KBM-7 (cell line): ENCODE measurements around the gene RBPJL.
A peak's percentile ranks its signal among the peaks of the same experiment; 100 is the strongest.

Source experiments
- DNase-seq: peaks from one replicate; pipeline ENCODE4 v3.0.0-alpha.2; 2015
- in situ Hi-C: fragments of 300-500 bp; cut with MboI; formaldehyde crosslinking; loops from 2 replicates; pipeline ENCODE4 v1.14.3; 2020; ENCODE audit warnings: low sequenced_read_pairs, low pct_unique_long_range_greater_than_20kb, mixed read lengths

Gene RBPJL

GRCh38 chr20:45306431-45306982 is at the start of gene RBPJL:
Gene RBPJL, plus strand, starts transcription at chr20:45306840. Its CDS starts 83 bp downstream, at chr20:45306923.
- in situ Hi-C loops, result loop anchor here (25.0 kb wide), 1 partner anchor 456 kb away; no protein-coding TSS in a partner anchor
- peak; percentile 36 for DNase-seq

DNA sequence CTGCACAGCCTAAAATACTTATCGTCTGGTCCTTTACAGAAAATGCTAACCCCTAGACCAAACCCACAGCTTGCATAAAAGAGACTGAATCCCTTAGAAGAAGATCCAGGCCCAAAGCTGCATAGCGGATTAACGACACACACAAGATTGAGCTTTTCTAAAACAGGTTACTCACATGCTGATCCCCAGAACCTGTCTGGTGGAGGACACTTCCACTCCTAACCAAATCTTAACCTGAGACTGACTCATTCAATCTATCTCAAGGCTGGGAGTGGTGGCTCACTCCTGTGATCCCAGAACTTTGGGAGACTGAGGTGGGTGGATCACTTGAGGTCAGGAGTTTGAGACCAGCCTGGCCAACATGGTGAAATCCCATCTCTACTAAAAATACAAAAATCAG is 49.5 kb upstream of the RBPJL start:
- no peak for DNase-seq
- in situ Hi-C loops, result no loop called here

GRCh38 chr20:45257711-45258110 is 48.9 kb upstream of the RBPJL start:
- in situ Hi-C loops, result no loop called here
- no peak for DNase-seq

DNA sequence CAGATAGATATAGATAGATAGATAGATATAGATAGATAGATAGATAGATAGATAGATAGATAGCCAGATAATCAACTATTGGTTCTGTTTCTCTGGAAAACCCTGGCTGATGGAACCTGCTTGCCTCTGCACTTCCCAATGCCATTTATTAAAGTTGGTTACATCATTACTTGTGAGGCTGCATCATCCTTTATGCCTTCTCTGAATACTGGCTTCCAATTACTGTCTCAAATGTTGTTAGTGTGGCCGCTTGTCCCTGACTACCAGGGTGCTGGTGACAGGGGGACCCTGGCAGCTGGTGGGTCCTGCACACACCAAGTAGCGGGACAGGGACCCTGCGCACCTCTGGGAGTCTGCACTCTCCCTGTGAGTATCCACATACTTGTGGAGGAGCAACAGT is 48.4 kb upstream of the RBPJL start:
- DNase-seq, result no peak
- in situ Hi-C loops, result no loop called here

DNA sequence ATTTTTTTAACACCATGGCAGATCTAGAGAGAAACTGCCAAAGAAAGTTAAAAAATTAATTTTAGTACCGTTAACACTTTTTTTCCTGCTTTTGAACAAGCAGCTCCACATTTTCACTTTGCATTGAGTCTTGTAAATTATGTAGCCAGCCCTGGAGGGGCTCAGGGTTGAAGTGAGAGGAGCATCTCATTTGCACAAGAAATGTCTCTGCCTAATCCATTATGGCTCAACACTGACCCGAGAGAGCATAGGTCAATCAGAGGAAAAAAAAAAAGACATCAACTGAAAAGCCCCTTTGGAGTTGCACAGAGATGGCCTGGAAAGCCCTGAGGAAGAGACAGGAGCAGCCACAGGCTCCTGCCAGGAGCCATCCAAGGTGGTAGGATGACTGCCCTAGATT is 48.0 kb upstream of the RBPJL start:
- DNase-seq, result no peak
- in situ Hi-C loops, result no loop called here

DNA sequence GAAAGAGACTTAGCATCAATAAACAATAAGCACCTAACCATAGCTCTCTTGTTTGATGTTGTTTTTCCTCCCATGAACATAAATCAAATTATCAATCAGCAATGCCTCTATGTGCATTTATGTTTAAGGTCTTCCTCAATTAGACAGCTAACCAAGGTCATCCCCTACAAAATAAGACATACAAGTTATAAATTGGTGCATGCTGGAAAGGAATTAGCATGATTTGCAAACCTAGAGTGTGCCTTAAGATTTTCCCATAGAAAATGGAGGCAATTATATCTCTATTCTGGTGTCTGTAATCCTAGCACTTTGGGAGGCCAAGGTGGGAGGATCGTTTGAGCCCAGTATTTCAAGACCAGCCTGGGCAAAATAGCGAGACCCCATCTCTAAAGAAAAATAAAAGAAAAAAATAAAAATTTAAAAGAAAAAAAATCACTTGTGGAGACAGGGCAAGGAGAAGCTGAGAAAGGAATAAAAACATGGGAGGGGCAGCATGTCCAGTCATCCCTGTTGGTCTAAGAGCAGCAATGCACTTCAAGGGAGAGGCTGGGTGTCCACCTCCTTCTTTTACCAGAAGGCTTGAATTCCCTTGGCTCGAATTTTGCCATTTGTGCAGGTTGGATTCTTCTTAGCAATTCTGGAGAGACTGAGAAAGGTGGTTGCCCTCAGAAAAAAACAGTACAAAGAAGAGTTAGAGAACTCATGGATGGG is 42.9 kb upstream of the RBPJL start:
- in situ Hi-C loops, result no loop called here
- no peak for DNase-seq

DNA sequence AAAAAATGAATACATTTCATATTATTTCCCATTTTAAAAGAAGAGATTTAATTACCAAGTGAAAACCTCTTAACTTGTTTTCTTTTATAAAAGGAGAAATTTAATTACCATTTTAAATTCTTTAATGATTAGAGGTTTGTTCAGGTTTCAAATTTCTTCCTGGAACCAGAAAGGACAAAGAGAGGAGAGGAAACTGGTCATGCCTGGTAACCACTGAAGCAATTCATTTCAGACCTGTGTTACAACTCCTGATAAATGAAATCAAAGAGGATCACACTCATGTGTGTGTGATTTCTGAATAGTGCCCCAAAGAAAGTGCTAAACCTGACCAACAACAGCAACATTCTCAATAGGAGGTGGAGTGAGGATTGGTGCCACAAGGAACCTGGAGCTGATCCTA is 39.7 kb upstream of the RBPJL start:
- in situ Hi-C loops, result no loop called here
- no peak for DNase-seq

GRCh38 chr20:45268531-45268930 is 38.1 kb upstream of the RBPJL start:
- in situ Hi-C loops, result no loop called here
- DNase-seq, result no peak

- no peak for DNase-seq
- in situ Hi-C loops, result no loop called here
Observed at GRCh38 chr20:45269056-45269455, 37.6 kb upstream of the RBPJL start.

DNA sequence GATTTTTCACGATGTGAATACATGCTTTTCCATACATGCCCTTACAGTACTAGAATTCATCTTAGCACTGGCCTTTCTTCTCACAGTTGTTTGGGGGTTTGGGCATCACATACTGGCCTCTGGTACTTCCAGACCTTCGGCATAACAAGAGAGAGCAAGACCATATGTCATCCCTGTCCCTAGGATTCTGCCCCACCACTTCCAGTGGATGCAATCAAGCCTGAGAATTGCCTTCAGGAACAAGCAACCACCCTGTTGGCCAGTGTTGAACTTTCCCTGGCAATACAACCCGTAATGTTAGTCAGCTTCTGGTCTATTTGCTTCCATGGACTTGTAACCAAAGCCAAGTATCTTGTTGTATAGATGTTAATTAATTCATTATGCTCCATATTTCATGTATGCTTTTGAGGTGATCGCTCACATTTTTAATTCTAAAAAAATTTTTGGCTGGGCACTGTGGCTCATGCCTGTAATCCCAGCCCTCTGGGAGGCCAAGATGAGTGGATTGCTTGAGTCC is 36.8 kb upstream of the RBPJL start:
- DNase-seq, result no peak
- in situ Hi-C loops, result no loop called here

GRCh38 chr20:45275338-45275737 is 31.3 kb upstream of the RBPJL start:
- in situ Hi-C loops, result no loop called here
- DNase-seq, result no peak

GRCh38 chr20:45279992-45280391 is 26.6 kb upstream of the RBPJL start:
- no peak for DNase-seq
- in situ Hi-C loops, result no loop called here

GRCh38 chr20:45282700-45283550 is 23.7 kb upstream of the RBPJL start:
- DNase-seq, result no peak
- in situ Hi-C loops, result no loop called here

GRCh38 chr20:45283551-45284057 is 23.0 kb upstream of the RBPJL start:
- DNase-seq, result no peak
- in situ Hi-C loops, result no loop called here

- in situ Hi-C loops, result no loop called here
- DNase-seq, result no peak
Observed at GRCh38 chr20:45288376-45288775, 18.3 kb upstream of the RBPJL start.

- in situ Hi-C loops, result no loop called here
Observed at GRCh38 chr20:45288860-45289259, 17.8 kb upstream of the RBPJL start.

GRCh38 chr20:45289942-45290676 is 16.5 kb upstream of the RBPJL start:
- in situ Hi-C loops, result no loop called here
- DNase-seq, result no peak

More at GRCh38 chr20:45288860-45289259, 17.8 kb upstream of the RBPJL start:
- no peak for DNase-seq

GRCh38 chr20:45290677-45291355 is 15.8 kb upstream of the RBPJL start:
- peak; percentile 91 for DNase-seq
- in situ Hi-C loops, result no loop called here

- in situ Hi-C loops, result no loop called here
- DNase-seq, result no peak
Observed at GRCh38 chr20:45291526-45291925, 15.1 kb upstream of the RBPJL start.
